H1 (cell line): ENCODE data around the gene BOD1L2. TPM values are rescaled to one million over a fixed set of nuclear protein-coding genes. Genes with fewer than 3 reads are reported as not detected.

Experiments
- PHF8 ChIP-seq: fragments of 200-600 bp; sonication (generic); conservative IDR thresholded peaks from 2 replicates; pipeline ENCODE4 v1.7.1; 2012; ENCODE audit warnings: low read depth, mild to moderate bottlenecking, inconsistent platforms, low read length, moderate library complexity
- SP1 ChIP-seq: IDR thresholded peaks from 2 replicates; pipeline ENCODE4 v1.6.1; 2011; ENCODE audit warnings: low read depth, low read length
- polyA plus RNA-seq, 7 experiments: library from polyadenylated mRNA; depleted of rRNA in 3 of 7; stranded (reverse) in 5 of 7; unstranded in 2 of 7; fragments of >200 nt in 5 of 7; fragments of 200-250 nt in 2 of 7; gene quantifications; 1 replicate in 5 of 7; 2 replicates in 1 of 7; 4 replicates in 1 of 7; pipeline versions ENCODE4 v1.2.1 to v1.2.3, GENCODE V29; 2011 to 2013; ENCODE audit warnings: missing spikeins in 2 of 7, mixed read lengths in 2 of 7
- total RNA-seq: library from RNA; stranded (reverse); fragmentation: NEBNext Ultra II Directional; extraction: Animal tissue kit (Norgen Biotek cat#: 25700); gene quantifications from 2 replicates; pipeline ENCODE4 v1.2.1, GENCODE V29; 2021
- TF ChIP-seq, protein P1 (sequence below), 3 experiments: IDR thresholded peaks; 1 replicate in 2 of 3; 2 replicates in 1 of 3; pipeline versions ENCODE4 v1.5.1 to v1.6.1; 2011; ENCODE audit warnings: low read length in 3 of 3, mild to moderate bottlenecking in 3 of 3, inconsistent platforms in 2 of 3, low read depth in 1 of 3, moderate library complexity in 1 of 3; ENCODE audit not compliant: insufficient read depth in 1 of 3; ENCODE audit errors: control extremely low read depth in 1 of 3

BOD1L2 gene
- total and polyA plus RNA-seq, 2 of the 8 experiments (the other 6 are each of a cell fraction or from before 2014, with no cell fraction given) = not detected

DNA sequence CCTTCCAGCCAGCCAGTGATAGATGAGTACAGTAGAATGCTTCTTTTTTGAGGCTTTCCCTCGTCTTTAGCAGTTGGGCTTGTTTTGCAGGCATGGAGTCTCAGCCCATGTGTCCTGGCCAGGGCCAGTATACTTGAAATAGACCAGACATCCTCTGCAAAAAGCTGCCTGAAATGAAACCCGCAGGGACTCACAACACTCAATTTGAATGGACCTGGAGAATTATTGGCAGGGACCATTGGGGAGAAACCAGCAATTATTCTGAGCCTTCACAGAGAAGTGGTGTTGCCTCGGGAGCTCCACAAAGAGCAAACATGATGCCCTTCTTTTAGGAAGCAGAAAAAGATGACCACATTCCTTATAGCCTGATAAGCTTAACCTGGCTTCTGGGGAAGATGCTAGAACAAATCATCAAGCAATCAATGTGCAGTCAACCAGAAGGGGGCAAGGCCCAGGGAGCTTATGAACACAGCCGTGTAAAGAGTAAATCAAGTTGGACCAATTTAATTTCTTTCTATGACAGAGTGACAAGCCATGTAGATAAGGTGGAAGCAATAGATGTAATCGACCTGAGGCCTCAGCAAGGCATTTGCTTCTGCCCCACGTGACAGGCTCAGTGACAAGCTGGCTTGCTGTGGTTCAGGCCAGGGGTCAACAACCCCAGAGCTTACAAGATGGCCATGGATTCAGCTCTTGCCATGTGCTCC, 42.1 kb downstream of the BOD1L2 start (continued):
- TF ChIP-seq, protein P1, sequence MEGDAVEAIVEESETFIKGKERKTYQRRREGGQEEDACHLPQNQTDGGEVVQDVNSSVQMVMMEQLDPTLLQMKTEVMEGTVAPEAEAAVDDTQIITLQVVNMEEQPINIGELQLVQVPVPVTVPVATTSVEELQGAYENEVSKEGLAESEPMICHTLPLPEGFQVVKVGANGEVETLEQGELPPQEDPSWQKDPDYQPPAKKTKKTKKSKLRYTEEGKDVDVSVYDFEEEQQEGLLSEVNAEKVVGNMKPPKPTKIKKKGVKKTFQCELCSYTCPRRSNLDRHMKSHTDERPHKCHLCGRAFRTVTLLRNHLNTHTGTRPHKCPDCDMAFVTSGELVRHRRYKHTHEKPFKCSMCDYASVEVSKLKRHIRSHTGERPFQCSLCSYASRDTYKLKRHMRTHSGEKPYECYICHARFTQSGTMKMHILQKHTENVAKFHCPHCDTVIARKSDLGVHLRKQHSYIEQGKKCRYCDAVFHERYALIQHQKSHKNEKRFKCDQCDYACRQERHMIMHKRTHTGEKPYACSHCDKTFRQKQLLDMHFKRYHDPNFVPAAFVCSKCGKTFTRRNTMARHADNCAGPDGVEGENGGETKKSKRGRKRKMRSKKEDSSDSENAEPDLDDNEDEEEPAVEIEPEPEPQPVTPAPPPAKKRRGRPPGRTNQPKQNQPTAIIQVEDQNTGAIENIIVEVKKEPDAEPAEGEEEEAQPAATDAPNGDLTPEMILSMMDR (IDR thresholded peaks at IDR 0.05; ENCODE audit: control extremely low read depth in 1 of 3, insufficient read depth in 1 of 3, low read depth in 1 of 3, low read length in 3 of 3) = no peak
- TF ChIP-seq SP1 (no peak), PHF8 (no peak)
- TF ChIP-seq, all 59 proteins: peak for 0
